Bronchus fibroblast of lung (primary cell): ENCODE data around the gene E2F7. TPM values are rescaled to one million over a fixed set of nuclear protein-coding genes. Genes with fewer than 3 reads are reported as not detected.

ENCODE experiments used
- total RNA-seq: library from RNA; depleted of rRNA; stranded (reverse); fragments of >200 nt; gene quantifications from 2 replicates; pipeline ENCODE4 v1.2.3, GENCODE V29; 2015

E2F7 gene, protein sequence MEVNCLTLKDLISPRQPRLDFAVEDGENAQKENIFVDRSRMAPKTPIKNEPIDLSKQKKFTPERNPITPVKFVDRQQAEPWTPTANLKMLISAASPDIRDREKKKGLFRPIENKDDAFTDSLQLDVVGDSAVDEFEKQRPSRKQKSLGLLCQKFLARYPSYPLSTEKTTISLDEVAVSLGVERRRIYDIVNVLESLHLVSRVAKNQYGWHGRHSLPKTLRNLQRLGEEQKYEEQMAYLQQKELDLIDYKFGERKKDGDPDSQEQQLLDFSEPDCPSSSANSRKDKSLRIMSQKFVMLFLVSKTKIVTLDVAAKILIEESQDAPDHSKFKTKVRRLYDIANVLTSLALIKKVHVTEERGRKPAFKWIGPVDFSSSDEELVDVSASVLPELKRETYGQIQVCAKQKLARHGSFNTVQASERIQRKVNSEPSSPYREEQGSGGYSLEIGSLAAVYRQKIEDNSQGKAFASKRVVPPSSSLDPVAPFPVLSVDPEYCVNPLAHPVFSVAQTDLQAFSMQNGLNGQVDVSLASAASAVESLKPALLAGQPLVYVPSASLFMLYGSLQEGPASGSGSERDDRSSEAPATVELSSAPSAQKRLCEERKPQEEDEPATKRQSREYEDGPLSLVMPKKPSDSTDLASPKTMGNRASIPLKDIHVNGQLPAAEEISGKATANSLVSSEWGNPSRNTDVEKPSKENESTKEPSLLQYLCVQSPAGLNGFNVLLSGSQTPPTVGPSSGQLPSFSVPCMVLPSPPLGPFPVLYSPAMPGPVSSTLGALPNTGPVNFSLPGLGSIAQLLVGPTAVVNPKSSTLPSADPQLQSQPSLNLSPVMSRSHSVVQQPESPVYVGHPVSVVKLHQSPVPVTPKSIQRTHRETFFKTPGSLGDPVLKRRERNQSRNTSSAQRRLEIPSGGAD
- total RNA-seq = 8.9 and 12.1 TPM in 2 replicates

DNA sequence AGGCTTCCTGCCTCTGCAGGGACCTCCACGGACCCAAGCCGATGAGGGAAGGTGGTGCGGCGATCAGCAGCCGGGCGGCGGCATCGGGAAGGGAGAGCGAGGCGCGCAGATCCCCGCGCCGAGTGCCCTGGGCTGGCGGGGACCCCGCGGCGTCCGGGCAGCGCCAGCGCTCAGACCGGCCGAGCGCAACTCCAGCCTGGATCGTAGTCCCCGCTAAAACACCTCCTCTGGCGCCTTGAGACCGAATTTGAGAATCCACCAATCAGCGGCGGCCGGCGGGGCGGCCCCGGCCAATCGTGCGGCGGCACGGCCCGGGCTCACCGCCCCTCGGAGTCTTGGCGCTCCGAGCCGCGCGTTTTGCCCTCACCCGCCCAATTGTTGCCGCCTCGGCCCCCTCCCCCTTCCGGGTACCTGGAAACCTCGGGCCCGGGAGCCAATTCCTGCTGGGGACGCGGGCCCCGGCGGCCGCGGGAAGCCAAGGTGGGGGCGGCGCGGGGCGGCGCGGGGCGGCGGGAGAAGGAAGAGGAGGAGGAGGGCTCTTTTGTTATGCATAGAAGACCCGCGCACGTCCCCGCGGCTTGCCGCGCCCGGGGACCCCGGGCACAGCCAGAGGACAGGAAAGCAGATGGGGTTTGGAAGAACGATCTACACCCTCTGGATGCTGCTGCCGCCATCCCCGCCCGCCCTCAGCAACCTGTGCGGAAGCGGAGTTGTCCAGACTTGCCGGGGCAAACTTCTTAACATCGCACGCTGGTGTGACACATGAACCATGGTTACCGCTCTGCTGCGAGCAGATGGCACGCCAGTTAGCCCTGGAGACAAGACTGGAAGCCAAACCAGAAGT lies at the start of gene E2F7:
TSS of gene E2F7 (minus strand) at position 209 of the 844 bp plus-strand sequence. CDS start 934 bp downstream, outside the sequence.

Other genes with a start within 250 kb of the E2F7 start
- 54.9 and 63.9 TPM in 2 replicates for gene CSRP2, start 186.6 kb downstream of the E2F7 start, total RNA-seq